Urinary bladder (tissue), 4 donors: Measurements from ENCODE around the gene IL17B. TPM values are rescaled to one million over a fixed set of nuclear protein-coding genes. Genes with fewer than 3 reads are reported as not detected.

Experiments used
- DNase-seq: peaks from one replicate; pipeline ENCODE4 v3.0.0-alpha.2; 2015; ENCODE audit errors: extremely low spot score
- H3K27ac ChIP-seq: one replicate; pipeline ENCODE4 v1.5.1; 2013; ENCODE audit warnings: low read depth, mild to moderate bottlenecking, moderate library complexity
- H3K36me3 ChIP-seq: one replicate; pipeline ENCODE4 v1.6.1; 2013; ENCODE audit warnings: mild to moderate bottlenecking, moderate library complexity; ENCODE audit not compliant: insufficient read depth
- H3K4me1 ChIP-seq: one replicate; pipeline ENCODE4 v1.6.1; 2013; ENCODE audit warnings: mild to moderate bottlenecking, moderate library complexity; ENCODE audit not compliant: insufficient read depth
- H3K4me3 ChIP-seq: one replicate; pipeline ENCODE4 v1.5.1; 2013; ENCODE audit warnings: low read depth, low read length
- WGBS: extraction: QIAGEN DNeasy Blood & Tissue Kit; methylation state at CpG from one replicate; pipeline ENCODE4 v1.1.7; 2013; 5-methylcytosine and 5-hydroxymethylcytosine counted together
- polyA plus RNA-seq: library from polyadenylated mRNA; stranded (reverse); fragments of 200-250 nt; gene quantifications from one replicate; pipeline ENCODE4 v1.2.3, GENCODE V29; 2013
- total RNA-seq: library from RNA; depleted of rRNA; stranded (reverse); fragments of >200 nt; gene quantifications from one replicate; pipeline ENCODE4 v1.2.3, GENCODE V29; 2014
- donor health status: healthy with polysubstance abuse.
- donor health status: healthy.

IL17B gene
- total and polyA plus RNA-seq, 2 donors = 3.7 to 8.9 TPM

DNA sequence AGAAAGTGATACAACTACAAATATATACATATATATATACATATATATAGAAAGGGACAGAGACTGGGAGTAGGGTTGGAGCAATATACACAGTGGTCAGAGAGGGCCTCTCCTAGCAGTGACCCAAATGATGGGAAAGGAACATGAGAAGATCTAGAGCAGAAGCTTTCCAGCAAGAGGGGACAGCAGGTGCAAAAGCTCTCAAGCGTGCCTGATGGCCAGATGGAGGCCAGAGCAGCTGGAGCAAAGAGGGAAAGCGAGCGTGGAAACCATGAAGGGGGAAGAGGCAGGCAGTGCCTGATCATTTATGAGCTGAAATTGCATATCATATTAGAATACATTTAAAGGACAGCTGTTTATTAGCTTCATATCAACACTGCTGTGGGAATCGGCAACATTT, 41.4 kb downstream of the IL17B start:
- Histone ChIP-seq H3K36me3 (peaks cover 6% of the 10 kb centered on the region), H3K4me3 (no peak overlapping the region), H3K4me1 (no peaks in the 10 kb centered on the region), H3K27ac (no peak overlapping the region)
- WGBS = 72% methylated on average over 4 of the region's 4 CpGs
- DNase-seq = no peak

DNA sequence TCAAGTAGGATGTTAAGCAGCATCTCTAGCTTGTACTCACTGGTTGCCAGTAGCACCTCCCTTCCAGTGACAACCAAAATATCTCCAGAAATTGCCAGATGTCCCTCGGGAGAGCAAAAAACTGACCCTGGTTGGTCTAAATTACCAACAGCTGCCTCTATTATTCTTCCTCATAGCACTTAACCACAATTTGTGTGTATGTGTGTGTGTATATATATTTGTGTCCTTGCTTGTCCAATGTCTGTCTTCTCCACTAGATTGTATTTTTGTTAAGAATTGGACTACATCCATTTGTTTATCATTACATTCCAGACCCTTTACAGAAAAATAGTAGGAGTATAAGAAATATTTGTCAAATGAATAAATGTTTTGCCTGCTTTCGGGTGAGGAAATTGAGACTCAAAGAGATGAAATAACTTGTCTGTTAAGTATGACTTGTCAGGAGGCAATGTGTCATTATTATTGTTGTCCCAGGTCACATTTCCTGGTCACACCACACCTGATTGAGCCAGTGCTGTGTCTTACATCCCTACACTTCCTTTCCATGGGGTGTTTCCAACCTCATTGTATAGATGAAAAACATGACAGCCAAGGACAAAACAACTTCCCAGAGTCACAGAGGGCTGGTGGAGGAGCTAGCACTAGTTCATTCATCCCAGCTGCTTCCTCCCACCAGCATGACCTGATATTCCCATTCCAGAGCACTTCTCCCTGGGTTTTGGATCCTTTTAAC, 45.2 kb downstream of the IL17B start:
- Histone ChIP-seq H3K27ac (no peak overlapping the region), H3K36me3 (peaks cover 3% of the 10 kb centered on the region)

DNA sequence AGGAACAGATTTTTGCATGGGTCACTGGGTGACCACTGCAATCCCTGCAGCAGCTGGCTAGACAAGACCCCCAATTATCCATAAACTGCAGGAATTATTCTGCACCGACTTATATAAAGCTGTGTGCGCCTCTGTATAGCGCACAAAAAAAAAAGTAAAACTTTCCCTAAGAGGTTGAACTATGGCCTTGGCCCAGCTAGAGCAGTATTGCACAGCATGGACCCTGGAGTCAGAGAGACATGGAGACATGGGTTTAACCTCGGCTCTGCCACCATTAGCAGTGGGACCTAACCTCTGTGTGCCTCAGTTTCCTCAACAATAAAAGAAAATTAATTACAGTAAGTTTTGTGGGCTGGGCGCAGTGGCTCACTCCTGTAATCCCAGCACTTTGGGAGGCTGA, 50.9 kb downstream of the IL17B start:
- H3K27ac ChIP-seq = no peak overlapping the region
- H3K4me1 ChIP-seq = no peaks in the 10 kb centered on the region
- H3K36me3 ChIP-seq = peaks cover 1% of the 10 kb centered on the region
- no peak for DNase-seq
- 93% methylated on average over 5 of the region's 5 CpGs for WGBS
- H3K4me3 ChIP-seq = no peak overlapping the region

More for the DNA sequence above, 45.2 kb downstream of the IL17B start:
- Histone ChIP-seq H3K4me3 (no peak overlapping the region), H3K4me1 (no peaks in the 10 kb centered on the region)
- 83% methylated on average over 2 of the region's 2 CpGs for WGBS
- DNase-seq = no peak

DNA sequence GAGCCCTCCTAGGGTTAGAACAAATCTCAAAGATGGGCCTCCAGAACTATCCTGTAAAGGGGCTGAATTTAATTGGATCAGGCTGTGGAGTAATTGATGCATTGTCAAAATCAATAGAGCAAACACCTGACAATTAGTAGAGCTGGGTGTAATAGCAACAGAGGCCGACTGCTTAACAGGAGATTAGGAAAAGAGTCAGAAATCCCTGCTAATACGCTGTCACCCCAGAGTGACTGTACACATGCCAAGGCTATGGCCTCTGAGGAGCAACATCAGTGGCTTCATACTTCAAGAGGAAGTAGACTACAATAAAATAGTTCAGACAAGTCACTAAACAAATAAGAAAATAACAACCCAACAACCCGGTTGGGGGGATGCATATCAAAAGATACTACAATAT, 52.5 kb downstream of the IL17B start:
- no peaks in the 10 kb centered on the region for H3K36me3 ChIP-seq
- 84% methylated on average over 3 of the region's 3 CpGs for WGBS
- H3K4me1 ChIP-seq = no peaks in the 10 kb centered on the region
- no peak overlapping the region for H3K4me3 ChIP-seq
- no peak for DNase-seq
- H3K27ac ChIP-seq = no peak overlapping the region

DNA sequence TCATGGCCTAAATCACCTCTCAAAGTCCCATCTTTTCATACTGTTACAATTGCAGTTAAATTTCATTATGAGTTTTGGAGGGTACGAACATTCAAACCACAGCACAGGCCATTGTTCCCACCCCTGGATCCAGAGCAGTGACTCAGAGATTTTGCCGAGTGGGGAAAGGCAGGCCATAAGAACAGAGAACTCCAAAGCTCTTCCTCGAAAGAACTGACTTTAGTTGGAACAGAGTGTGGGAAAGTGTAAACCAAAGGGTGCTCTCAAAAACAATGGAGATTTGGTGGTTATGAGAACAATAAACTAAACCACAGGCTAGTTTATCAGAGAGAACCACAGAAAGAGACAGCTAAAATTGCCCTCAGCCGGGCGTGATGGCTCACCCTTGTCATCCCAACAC, 53.2 kb downstream of the IL17B start:
- no peaks in the 10 kb centered on the region for H3K36me3 ChIP-seq
- DNase-seq = no peak
- no peak overlapping the region for H3K27ac ChIP-seq
- H3K4me1 ChIP-seq = no peaks in the 10 kb centered on the region
- 92% methylated on average over 5 of the region's 5 CpGs for WGBS
- no peak overlapping the region for H3K4me3 ChIP-seq

DNA sequence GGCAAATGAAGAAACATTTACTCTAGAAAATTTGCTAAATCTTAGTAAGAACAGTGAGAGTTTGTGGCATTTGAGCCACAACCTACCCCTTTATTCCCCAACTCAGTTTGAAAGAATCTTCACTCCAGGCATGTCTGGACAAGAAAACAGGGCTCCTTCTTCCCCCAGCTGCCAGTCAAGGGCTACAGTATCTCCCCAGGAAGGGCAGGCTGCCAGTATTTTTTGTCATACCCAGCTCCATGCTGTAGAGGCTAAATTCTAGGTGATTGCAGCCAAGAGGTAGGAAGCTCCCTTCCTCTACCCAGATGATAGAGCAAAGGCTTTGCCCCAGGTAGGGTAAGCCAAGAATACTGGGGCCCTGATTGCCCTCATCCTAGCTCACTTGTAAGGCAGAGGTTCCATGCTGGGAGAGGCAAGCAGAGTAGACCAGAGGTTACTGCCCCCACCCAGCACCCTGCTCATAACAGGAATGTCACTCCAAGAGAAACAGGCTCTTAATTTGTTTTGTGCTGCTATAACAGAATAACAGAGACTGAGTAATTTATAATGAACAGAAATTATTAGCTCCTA, 53.8 kb downstream of the IL17B start:
- no peak for DNase-seq
- H3K36me3 ChIP-seq = no peaks in the 10 kb centered on the region

DNA sequence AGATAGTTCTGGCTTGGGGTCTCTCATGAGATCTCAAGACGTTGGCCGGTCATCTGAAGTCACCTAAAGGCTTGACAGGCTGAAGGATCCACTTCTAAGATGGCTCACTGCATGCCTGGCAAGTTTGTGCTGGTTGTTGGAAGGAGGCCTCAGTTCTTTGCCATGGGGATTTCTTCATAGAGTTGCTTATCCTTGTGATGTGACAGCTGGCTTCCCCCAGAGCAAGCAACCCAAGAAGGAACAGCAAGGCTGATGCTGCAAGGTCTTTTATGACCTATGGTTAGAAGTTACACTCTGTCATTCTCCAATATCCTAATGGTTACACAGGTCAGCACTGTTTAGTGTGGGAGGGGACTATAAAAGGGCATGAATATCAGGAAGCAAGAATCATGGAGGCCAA, 54.5 kb downstream of the IL17B start:
- Histone ChIP-seq H3K4me1 (no peaks in the 10 kb centered on the region), H3K36me3 (no peaks in the 10 kb centered on the region), H3K27ac (no peak overlapping the region), H3K4me3 (no peak overlapping the region)
- 93% methylated on average over 2 of the region's 2 CpGs for WGBS
- no peak for DNase-seq

More for the DNA sequence above, 53.8 kb downstream of the IL17B start:
- H3K27ac ChIP-seq = no peak overlapping the region
- no peak overlapping the region for H3K4me3 ChIP-seq
- no peaks in the 10 kb centered on the region for H3K4me1 ChIP-seq

Other genes with a start within 250 kb of the IL17B start
- gene ABLIM3, start 237.8 kb downstream of the IL17B start, total RNA-seq = 9.8 TPM
- gene ABLIM3, start 237.8 kb downstream of the IL17B start, polyA plus RNA-seq = 14.4 TPM
- gene AFAP1L1, start 107.4 kb downstream of the IL17B start, total RNA-seq = 27.9 TPM
- gene AFAP1L1, start 107.4 kb downstream of the IL17B start, polyA plus RNA-seq = 6.3 TPM
- 17.6 TPM for gene GRPEL2, start 33.8 kb downstream of the IL17B start, total RNA-seq
- gene GRPEL2, start 33.8 kb downstream of the IL17B start, polyA plus RNA-seq = 5.1 TPM
- gene PCYOX1L, start 21.2 kb downstream of the IL17B start, total RNA-seq = 8.1 TPM
- gene PCYOX1L, start 21.2 kb downstream of the IL17B start, polyA plus RNA-seq = 7.8 TPM
- gene CSNK1A1, start 172.1 kb upstream of the IL17B start, total RNA-seq = 343 TPM
- gene CSNK1A1, start 172.1 kb upstream of the IL17B start, polyA plus RNA-seq = 144 TPM
- gene ARHGEF37, start 202.2 kb upstream of the IL17B start, total RNA-seq = 5.6 TPM
- gene ARHGEF37, start 202.2 kb upstream of the IL17B start, polyA plus RNA-seq = 14.2 TPM